ENCODE measurements around the gene TMSB10. TPM values are rescaled to one million over a fixed set of nuclear protein-coding genes. Genes with fewer than 3 reads are reported as not detected.

Gene TMSB10
- total and polyA plus RNA-seq, 4 experiments from 2014 or later, result 1,218 to 6,561 (median 3,402) TPM

Other genes starting within 250 kb of the TMSB10 start
- gene TRABD2A, start 24.6 kb upstream of the TMSB10 start, total RNA-seq, result 10 to 100 TPM; 83.3 to 90.7 TPM
- 10 to 100 TPM; 67.1 to 81.2 TPM for gene TRABD2A, start 24.6 kb upstream of the TMSB10 start, polyA plus RNA-seq
- gene KCMF1, start 65.5 kb downstream of the TMSB10 start, total RNA-seq, result 10 to 100 TPM; 59.8 to 62.7 TPM
- gene KCMF1, start 65.5 kb downstream of the TMSB10 start, polyA plus RNA-seq, result 10 to 100 TPM; 25.8 to 34.6 TPM
- gene TCF7L1, start 227.7 kb downstream of the TMSB10 start, total RNA-seq, result not detected
- gene TCF7L1, start 227.7 kb downstream of the TMSB10 start, polyA plus RNA-seq, result under 1 TPM in 1 of 2 donors, not detected in 1; 0.06 TPM

All from CD4-positive, alpha-beta memory T cell (primary cell).